Fibroblast of skin of back (primary cell): ENCODE measurements around the gene FHL1. TPM values are rescaled to one million over a fixed set of nuclear protein-coding genes. Genes with fewer than 3 reads are reported as not detected.
"Not testable (repeated sequence)": the region's sequence is repeated elsewhere in the genome, so short reads cannot be mapped to it uniquely, and the experiment has no call there.

Source experiments
- DNase-seq: peaks from one replicate; pipeline ENCODE4 v3.0.0-alpha.2; 2013
- polyA plus RNA-seq, 2 experiments: library from polyadenylated mRNA; unstranded; fragments of 120-200 nt; gene quantifications; one replicate each; pipeline ENCODE4 v1.2.1, GENCODE V29; 2013; ENCODE audit not compliant: insufficient read length in 2 of 2

Gene FHL1
- 408 TPM for polyA plus RNA-seq (2013, experiment 1 of 2; ENCODE audit: insufficient read length)
- polyA plus RNA-seq (2013, experiment 2 of 2; ENCODE audit: insufficient read length) = 460 TPM

GRCh38 chrX:136147315-136147901 lies at the start of gene FHL1:
FHL1 (plus strand) TSS chrX:136147533.
- DNase-seq = peak; percentile 60

DNA sequence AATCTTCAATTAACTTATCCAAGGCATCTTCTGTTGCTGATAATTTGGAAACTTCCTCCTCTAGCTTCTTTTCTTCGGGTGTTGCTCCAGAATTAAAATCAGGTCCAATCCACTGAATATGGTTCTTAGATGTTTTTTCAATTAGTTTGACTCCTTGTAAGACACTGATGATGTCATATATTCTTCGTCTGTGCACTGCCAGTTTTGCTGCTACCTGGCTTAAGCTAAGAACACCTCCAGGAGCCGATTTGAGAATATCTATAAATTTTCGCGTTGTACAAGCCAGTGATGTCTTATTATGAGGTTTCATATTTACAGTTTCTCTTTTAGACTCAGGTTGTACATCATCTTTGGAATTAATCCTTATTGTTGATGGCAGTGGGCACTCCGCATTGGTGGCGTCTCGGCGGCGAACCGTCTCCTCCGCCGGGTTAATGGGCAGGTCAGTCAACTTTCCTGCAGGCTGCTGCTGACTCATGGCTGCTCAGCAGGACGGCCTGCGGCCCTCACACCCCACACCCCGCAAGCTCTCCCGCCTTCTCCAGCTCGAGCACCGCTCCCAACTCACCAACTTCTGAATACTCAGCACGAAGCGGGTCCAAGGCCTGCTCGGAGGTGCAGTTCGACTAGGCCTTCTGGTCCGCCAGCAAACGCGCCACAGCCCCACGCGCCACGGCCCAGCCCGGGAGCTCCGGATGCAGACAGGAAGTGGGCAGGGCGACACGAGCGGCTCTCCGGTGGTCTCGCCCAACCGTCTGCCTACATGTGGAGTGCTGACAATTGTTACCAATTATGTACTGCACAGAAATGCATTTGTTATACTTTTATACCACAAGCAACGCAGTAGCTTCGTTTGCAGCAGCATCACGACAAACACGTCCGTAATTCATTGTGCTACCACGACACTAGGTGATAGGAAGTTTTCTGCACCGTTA lies 49.2 kb upstream of the FHL1 start:
- no peak for DNase-seq

- no peak for DNase-seq
These were observed 42.4 kb upstream of the FHL1 start for GRCh38 chrX:136104936-136105335.

DNA sequence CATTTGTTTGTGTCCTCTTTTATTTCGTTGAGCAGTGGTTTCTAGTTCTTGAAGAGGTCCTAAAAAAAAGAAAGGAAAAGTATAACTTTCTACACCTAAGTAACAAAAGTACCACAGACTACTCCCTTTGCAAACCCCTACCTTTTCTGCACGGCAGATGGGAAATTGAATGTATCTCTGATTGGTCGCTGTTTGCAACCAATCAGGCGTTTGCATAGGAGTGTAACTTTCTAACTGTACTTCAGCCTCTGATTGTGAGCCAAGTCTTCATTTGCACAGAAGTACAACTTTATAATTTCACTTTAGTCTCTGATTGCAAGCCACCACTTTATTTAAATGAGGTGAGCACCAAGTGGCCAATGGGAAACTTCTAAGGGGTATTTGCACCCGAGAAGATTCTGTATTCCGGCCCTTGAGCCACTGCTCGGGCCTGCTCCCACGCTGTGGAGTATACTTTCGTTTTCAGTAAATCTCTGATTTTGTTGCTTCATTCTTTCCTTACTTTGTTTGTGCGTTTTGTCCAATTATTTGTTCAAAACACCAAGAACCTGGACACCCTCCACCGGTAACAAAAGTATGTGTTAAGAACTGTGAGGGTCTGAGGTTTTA lies 40.3 kb upstream of the FHL1 start:
- DNase-seq = no peak

- DNase-seq = not testable (repeated sequence)
These were observed 38.4 kb upstream of the FHL1 start for GRCh38 chrX:136108905-136109304.

DNA sequence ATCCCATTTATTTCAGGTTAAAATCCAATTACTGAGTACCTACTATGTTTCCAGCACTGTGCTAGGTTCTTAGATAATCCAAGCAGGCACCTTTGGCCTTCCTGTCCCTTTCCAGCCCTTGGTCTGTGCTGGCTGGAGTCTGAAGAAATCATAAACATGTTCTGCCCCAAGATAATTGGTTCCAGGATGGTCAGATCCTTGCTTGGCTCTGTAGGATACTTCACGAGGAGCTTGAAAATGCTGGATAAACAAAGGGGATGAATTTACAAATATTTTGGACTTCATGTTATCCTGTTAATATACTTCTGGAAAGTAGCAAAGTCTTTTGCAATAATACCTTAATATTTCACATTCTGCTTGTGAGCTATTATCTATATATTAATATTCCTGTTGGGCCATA lies 35.0 kb upstream of the FHL1 start:
- DNase-seq = no peak

DNA sequence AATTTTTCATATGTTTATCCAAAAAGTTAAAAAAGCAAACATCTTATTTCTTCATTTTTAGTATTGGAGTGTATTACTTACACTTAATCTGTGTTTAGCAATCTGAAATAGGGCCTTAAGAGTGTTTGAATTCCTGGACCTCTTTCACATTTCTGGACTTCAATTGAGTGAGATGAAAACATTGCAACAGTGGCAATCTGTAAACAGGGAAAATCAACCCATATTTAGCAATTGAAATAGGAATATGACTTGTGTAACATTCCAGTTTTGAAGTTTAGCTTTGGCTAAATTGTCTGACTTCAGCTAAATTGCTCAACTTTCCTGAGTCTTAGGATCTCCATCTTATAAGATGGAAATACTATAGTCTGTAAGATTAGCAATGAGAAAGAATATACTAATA lies 34.6 kb upstream of the FHL1 start:
- no peak for DNase-seq

DNA sequence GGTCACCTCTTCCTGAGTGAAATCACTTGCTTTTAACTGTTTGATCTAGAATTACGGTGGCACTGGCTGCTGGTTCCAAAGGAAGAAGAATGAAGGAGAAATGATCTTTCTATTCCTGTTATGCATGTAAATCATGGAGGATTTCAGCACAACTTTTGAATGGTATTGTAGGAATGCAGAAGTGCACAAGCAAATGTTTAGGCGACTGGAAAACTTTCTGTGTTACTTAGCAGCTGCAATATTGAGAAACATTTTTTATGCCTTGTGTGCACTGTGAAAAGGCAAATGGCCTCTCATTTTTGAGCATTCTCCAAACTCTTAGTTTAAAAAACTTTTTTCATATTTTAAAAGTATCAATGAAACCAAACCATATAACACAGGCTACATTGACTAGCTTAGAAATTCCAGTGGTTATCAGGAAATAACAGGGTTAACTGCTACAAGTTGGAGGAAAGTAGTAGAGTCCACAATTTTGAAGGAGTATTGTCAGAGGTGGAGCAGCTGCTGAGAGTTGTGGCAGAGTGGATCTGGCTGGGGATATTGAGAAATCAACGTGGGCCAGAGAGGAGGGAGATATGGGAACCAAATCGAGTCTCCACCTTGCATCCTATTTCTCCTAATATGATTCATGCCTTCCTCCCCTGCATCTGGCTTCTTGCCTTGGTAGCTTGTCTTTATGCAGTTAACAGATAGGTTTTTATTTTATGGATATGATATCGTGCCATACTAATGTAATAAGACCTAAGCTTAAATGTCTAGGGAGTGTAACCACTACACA lies 32.0 kb upstream of the FHL1 start:
- peak; percentile 33 for DNase-seq

DNA sequence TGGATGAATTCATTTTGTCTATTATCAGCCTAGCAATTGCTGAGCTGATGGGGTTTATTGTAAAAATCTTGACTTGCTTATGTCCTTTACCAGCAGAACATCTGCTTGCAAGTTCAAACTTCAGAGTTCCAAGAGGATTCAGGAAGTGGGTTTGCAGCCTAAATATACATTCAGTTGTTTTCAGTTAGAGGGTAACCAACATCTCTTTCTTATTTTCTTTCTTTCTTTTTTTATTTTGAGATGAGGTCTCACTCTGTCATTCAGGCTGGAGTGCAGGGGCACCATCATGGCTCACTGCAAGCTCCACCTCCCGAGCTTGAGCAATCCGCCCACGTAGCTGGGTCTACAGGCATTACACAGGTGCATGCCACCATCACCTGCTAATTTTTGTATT lies 31.4 kb upstream of the FHL1 start:
- no peak for DNase-seq

GRCh38 chrX:136121788-136122187 lies 25.5 kb upstream of the FHL1 start:
- peak; percentile 56 for DNase-seq

GRCh38 chrX:136122207-136122606 lies 25.1 kb upstream of the FHL1 start:
- no peak for DNase-seq

GRCh38 chrX:136125106-136125505 lies 22.2 kb upstream of the FHL1 start:
- DNase-seq = no peak

GRCh38 chrX:136126371-136126770 lies 21.0 kb upstream of the FHL1 start:
- DNase-seq = no peak

DNA sequence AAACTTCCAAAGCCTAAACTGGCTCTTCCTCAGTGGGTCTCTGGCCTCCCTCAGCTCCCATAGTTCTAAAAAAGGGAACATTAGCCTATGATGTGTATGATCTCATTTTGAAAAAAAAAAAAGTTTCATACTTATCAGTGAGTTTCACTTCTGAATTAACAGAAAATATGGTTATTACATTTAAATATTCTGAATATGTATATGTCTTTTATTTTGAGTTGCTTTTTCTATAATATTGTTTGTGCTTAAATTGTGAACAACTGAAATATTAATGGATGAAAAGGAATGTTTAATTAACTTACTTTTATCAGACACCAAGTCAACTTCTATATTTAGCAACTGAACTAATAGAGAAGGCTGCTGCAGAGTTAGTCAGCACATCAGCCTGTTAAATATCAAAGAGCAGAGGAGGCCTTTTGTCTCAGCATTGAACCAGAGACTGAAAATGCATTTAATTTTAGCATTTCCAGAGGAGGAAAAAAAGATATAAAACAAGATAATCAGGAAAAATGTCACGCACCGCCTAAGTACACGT lies 20.4 kb upstream of the FHL1 start:
- peak; percentile 60 for DNase-seq

- no peak for DNase-seq
These were observed 18.6 kb upstream of the FHL1 start for GRCh38 chrX:136128743-136129142.

DNA sequence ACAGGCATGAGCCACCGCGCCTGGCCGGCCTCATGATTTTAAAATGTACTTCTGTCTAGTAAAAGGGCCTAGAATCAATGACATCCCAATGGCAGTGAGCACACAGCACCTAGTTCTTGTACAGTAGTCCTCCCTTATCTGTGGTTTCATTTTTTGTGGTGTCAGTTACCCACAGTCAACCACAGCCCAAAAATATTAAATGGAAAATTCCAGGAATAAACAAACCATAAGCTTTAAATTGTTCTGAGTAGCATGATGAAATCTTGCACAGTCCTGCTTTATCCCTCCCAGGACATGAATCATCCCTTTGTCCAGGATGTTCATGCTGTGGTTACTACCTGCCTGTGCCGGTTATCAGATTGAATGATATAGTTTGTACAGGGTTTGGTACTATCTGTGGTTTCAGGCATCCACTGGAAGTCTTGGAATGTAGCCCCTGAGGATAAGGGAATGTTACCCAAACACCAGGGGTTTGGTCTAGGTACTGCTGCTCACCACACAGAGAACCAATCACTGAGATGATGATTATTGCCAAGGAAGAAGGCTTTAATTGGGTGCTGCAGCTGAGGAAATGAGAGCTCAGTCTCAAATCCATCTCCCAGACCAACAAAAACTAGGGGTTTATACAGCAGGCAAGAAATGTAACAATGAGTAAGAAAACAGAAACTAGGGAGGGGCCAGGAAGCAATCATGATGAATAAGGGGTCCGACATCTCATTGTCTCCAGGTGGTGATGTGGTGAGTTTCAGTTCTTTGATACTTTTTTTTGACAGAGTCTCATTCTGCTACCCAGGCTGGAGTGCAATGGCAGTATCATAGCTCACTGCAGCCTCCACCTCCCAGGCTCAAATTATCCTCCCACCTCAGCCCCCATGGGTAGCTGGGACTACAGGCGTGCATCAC lies 16.2 kb upstream of the FHL1 start:
- DNase-seq = peak; percentile 91

- no peak for DNase-seq
These were observed 8.4 kb upstream of the FHL1 start for GRCh38 chrX:136138939-136139338.

DNA sequence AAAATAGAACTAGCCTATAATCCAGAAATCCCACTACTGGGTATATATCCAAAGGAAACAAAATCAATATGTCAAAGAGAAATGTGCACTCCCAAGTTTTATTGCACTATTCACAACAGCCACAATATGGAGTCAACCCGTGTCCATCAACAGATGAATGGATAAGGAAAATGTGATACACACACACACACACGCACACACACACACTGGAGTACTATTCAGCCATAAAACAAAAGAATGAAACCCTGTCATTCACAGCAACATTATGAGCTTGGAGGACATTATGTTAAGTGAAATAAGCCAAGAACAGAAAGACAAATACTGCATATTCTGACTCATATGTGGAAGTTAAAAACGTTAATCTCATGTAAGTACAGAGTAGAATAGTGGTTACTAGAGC lies 5.8 kb upstream of the FHL1 start:
- DNase-seq = no peak

DNA sequence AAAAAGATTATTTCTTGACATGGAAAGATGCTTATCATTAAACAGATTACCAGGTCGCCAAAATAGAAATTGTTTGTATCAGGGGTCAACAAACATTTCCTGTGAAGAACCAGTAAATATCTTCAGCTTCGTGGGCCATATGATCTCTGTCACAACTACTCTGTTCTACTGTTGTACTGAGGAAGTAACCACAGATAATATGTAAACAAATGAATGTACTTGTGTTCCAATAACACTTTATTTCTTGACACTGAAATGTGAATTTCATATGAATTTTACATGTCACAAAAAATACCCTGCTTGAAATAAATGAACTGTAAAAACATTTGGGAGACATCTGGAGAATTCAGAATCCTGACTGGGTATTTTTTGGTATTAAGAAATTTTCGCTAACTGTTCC lies 4.7 kb upstream of the FHL1 start:
- no peak for DNase-seq

DNA sequence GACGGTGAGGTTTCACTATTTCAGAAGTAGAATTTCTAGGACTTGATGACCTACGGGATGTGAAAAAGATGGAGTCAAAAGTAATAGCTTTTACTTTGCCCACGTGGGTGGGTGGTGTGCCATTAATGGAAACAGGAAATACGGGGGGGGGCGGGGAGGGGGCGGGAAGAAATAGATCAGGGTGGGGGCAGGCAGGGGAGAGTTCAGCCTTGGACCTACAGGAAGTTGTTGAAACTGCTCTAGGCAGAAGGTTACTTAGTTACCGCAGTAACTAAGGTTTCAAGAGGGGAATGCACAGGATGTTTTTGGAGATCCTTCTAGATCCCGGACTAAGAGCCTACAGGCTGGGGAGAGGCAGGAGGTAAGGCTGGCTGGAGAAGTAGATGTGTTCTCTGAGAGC lies 3.6 kb upstream of the FHL1 start:
- no peak for DNase-seq

- no peak for DNase-seq
These were observed 569 bp upstream of the FHL1 start for GRCh38 chrX:136146614-136147314.
